Posterior cingulate gyrus (tissue), 11 donors: ENCODE data around the gene LIAS.

ENCODE experiments used
- DNase-seq, 10 donors: peaks; one replicate each; pipeline versions ENCODE4 v3.0.0 to v3.0.0-alpha.2; 2020 to 2021; ENCODE audit warnings: mixed read lengths in 3 of 10
- intact Hi-C: fragments of 100-400 bp; cut with DNase I; formaldehyde crosslinking; loops from one replicate; pipeline ENCODE4 v1.15.1; 2023

The LIAS gene

GRCh38 chr4:39525822-39526690 is 67.2 kb downstream of the LIAS start:
- intact Hi-C loops, result loop anchor here (2.0 to 5.0 kb wide), 4 partner anchors 54 to 531 kb away; partner anchors contain the start of genes N4BP2, PDS5A and UBE2K
- DNase-seq, result no peak

GRCh38 chr4:39526765-39527295 is 68.0 kb downstream of the LIAS start:
- intact Hi-C loops, result loop anchor here (1.0 to 5.0 kb wide), 5 partner anchors 55 to 530 kb away; partner anchors contain the start of genes N4BP2, PDS5A and UBE2K
- DNase-seq, result peak in 5 of 10 donors; percentile 15 to 79 (median 17)

- intact Hi-C loops, result loop anchor here (1.0 to 5.0 kb wide), 5 partner anchors 55 to 530 kb away; partner anchors contain the start of genes N4BP2, PDS5A and UBE2K
- DNase-seq, result peak; percentile 91 to 100 (median 97)
Measured at GRCh38 chr4:39527296-39528060, 68.6 kb downstream of the LIAS start, which contains the start of gene UGDH. UGDH (minus strand) TSS chr4:39527439; CDS start chr4:39521512, 5,927 bp downstream.

- DNase-seq, result no peak
- intact Hi-C loops, result loop anchor here (5.0 kb wide), 2 partner anchors 56 to 529 kb away; partner anchors contain the start of gene N4BP2
Measured at GRCh38 chr4:39528061-39528465, 69.2 kb downstream of the LIAS start.
